HG02840 (cell line): ENCODE measurements around the gene SEC14L6.
"Not testable (repeated sequence)": the region's sequence is repeated elsewhere in the genome, so short reads cannot be mapped to it uniquely, and the experiment has no call there.

Source experiments
- ATAC-seq: cut with Tn5 transposase; IDR thresholded peaks from one replicate; pipeline ENCODE4 v1.9.1; 2021; ENCODE audit warnings: mild to moderate bottlenecking, moderate library complexity, moderate number of reproducible peaks; ENCODE audit not compliant: unreplicated experiment, low FRiP score

SEC14L6 gene

GRCh38 chr22:30541511-30541910 is 5.0 kb downstream of the SEC14L6 start:
- ATAC-seq = not testable (repeated sequence)

GRCh38 chr22:30539368-30539767 is 7.2 kb downstream of the SEC14L6 start:
- no peak for ATAC-seq

GRCh38 chr22:30538280-30538679 is 8.3 kb downstream of the SEC14L6 start:
- ATAC-seq = no peak

GRCh38 chr22:30537083-30537731 is 9.3 kb downstream of the SEC14L6 start:
- no peak for ATAC-seq

- no peak for ATAC-seq
These were observed 11.4 kb downstream of the SEC14L6 start for GRCh38 chr22:30535182-30535581.

- ATAC-seq = no peak
These were observed 14.6 kb downstream of the SEC14L6 start for GRCh38 chr22:30531651-30532608.

- ATAC-seq = no peak
These were observed 19.9 kb downstream of the SEC14L6 start for GRCh38 chr22:30526656-30527055.

- ATAC-seq = no peak
These were observed 22.7 kb downstream of the SEC14L6 start for GRCh38 chr22:30523646-30524489.

- ATAC-seq = no peak
These were observed 25.0 kb downstream of the SEC14L6 start for GRCh38 chr22:30521368-30522156.

- no peak for ATAC-seq
These were observed 26.6 kb downstream of the SEC14L6 start for GRCh38 chr22:30519842-30520425.

GRCh38 chr22:30516731-30517130 is 29.8 kb downstream of the SEC14L6 start:
- no peak for ATAC-seq

GRCh38 chr22:30516273-30516672 is 30.3 kb downstream of the SEC14L6 start:
- no peak for ATAC-seq

GRCh38 chr22:30514252-30514651 is 32.3 kb downstream of the SEC14L6 start:
- ATAC-seq = no peak

GRCh38 chr22:30513462-30513861 is 33.1 kb downstream of the SEC14L6 start:
- ATAC-seq = no peak

- no peak for ATAC-seq
These were observed 34.6 kb downstream of the SEC14L6 start for GRCh38 chr22:30511911-30512310.

GRCh38 chr22:30511109-30511508 is 35.4 kb downstream of the SEC14L6 start:
- no peak for ATAC-seq

GRCh38 chr22:30508216-30508615 is 38.3 kb downstream of the SEC14L6 start:
- no peak for ATAC-seq

- no peak for ATAC-seq
These were observed 38.9 kb downstream of the SEC14L6 start for GRCh38 chr22:30507670-30508069.

GRCh38 chr22:30506507-30506968 is 40.0 kb downstream of the SEC14L6 start:
- no peak for ATAC-seq
